GM18873 (cell line): ENCODE data around the gene TLCD3B.
"Not testable (repeated sequence)": the region's sequence is repeated elsewhere in the genome, so short reads cannot be mapped to it uniquely, and the experiment has no call there.

Experiments used
- ATAC-seq: cut with Tn5 transposase; IDR thresholded peaks from one replicate; pipeline ENCODE4 v1.9.1; 2021; ENCODE audit warnings: mild to moderate bottlenecking, moderate library complexity, moderate number of reproducible peaks; ENCODE audit not compliant: unreplicated experiment, low FRiP score

Gene TLCD3B

DNA sequence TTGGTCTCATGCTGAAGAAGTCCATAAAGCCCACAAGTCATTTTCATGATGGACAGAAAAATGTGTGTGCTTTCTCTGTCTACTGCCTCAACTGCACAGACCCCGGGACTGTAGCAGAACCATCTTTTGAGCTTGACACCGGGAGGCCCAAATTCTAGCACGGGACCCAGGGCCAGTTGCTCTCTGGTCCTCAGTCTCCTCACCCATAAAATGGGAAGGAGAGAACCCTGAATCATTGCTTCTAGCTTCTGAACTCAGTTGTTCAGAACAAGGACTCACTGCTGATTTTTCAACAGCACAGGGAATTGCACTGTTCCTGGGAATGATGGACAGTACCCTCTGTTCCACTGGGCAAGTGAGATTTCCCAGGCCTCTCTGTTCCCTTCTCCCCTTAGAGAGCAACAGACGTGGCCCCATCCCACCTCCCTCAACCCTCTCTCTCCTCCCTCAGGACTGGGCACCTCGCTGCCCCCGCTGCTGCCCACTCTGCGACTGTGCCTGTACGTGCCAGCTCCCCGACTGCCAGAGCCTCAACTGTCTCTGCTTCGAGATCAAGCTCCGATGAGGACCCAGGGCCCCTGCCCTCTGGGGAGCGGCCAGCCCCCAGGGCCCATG, 32.3 kb upstream of the TLCD3B start:
- ATAC-seq, result no peak

DNA sequence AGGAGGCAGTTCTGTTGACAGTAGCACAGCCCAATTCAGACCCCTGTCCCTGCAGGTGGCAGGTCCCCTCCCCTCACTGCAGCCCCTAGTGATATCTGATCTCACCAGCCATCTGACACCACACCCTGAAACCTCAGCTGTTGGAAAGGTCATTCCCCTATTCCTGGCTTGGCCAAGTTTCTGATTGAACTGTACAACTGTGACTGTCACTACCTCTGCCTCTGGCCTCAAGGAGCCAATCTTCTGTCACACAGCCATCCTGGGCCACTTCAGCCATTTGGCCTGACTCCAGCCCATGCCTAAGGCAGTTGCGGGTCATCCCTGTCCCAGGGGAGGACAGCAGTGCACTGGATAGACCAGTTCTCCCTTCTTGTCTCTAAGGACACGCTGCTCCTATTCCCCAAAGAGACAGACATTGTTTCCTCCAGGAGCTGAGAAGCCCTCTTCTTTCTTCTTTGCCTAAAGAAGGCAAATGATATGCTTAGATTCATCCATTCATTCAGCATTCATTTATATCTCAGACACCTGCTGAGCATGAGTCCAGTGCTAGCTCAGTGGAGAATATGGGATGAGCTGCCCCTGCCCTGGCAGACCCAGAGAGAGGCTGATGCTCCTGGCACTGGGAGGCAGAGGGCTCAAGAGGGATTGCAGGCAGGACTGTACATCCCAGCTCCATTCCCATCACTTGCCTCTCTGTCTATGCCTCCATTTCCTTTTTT, 29.9 kb upstream of the TLCD3B start:
- no peak for ATAC-seq

DNA sequence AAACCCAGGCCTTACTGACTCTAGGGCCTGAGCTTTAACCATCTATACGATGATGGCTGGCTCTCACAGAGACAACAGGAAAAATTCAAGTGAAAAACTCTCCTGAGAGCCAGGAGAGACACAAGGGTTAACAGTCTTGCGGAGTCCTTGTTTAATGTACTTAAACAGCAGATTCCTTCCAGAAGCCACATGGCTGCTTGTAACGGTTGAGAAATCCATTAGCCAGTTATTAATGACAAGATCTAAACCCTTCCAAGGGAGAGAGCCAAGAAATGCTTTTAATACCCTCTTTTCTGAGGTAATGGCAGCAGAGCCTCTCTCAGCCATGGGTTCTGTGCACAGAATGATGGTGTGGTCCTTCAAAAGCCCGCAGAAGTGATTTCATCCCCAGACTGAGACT, 29.3 kb upstream of the TLCD3B start:
- ATAC-seq, result no peak

DNA sequence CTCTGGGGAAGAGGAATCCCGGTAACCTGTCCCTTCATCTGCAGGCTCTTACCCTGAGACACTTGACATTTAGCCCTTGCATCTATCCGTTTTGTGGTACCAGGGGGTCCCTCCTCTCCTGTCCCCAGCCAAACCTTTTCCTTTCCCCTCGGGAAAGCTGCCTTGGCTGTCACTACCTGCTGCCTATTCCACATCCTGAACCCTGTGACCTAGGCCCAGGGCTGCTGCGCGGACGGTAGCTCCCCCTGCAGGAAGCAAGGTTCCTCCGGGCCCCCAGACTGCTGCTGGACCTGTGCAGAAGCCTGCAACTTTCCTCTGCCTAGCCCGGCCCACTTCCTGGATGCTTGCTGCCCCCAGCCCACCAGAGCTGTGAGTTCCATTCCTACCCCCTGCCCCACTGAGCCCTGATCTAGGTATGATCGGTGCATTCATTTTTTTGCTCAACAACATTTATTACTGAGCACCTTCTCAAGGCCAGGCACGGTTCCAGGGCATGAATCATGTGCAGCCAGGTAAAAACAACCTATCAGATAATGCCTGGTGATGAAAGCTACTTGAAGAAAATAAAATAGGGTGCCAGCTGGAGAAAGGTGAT, 24.0 kb upstream of the TLCD3B start:
- no peak for ATAC-seq

DNA sequence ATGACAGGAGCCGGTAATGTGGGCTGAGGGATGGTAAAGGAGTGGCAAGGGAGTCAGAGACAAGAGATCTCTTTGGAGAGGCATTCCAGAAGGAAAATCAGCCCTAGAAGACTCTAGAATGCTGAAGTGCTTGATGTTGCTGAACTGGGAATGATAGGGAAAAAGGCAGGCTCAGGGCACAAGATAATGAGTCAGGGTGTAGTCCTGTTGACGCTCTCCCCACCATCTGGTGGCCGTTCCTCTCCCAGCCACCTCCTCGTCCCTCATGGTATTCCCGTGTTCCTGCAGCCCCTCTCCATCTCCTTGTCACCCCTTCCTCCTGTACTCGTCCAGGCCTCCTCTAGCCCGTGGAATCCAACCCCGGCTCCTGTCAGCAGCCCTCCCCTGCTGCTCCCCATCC, 23.4 kb upstream of the TLCD3B start:
- no peak for ATAC-seq

DNA sequence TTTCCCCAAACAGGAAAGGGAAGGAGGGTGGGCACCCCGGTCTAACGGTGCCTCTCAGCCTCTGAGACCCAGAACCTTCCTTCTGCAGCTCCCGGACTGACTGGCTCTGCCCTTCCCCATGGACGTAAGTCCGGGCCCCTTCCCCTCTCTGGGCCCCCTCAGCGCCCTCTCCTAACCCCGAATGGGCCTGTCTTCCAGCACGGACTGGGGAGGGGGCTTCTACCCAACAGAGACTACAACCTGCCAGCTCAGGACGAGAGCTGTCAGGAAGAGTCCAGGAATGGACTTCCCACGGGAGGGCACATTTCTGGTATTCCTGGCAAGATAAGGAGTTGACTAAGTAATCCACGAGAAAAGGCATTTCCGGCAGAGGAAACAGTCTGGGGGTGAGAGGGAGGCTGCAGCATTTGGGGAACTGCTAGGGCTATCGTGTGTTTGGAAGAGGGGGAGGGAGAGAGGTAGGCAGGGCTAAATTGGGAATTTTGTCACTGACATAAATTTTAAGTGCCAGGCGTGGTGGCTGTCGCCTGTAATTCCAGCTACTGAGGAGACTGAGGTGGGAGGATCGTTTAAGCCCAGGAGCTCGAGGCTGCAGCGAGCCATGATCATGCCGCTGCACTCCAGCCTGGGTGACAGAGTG, 22.4 kb upstream of the TLCD3B start:
- no peak for ATAC-seq

DNA sequence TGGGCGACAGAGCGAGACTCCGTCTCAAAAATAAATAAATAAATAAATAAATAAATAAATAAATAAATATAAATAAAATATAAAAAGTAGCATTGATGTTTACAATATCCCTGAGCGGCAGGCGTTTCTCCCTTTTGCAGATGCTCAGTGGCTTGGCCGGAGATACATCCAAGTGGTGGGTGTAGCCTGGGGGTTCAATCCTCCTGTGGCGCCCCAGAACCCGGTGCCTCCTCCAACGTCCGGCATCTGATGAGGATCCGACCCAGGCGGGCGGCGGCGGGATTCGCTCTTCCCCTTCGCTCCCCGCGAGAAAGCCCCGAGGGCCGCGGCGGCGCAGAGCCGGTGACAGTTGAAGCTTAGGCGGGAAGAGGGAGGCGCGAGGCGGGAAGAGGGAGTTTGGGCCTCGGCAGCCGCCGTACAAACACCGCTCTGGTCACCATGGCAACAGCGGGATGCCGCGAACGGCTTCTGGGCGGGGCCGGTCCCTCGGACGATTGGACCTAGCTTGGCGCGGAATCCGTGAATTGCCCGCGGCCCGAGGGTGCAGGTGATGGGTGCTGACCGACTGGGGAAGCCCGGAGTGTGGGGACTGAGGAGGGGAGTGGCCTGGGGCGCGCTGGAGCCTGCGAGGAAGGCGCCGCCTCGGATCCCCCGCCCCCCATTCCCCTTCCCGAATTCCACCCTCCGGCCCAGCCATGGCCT, 21.8 kb upstream of the TLCD3B start:
- no peak for ATAC-seq

DNA sequence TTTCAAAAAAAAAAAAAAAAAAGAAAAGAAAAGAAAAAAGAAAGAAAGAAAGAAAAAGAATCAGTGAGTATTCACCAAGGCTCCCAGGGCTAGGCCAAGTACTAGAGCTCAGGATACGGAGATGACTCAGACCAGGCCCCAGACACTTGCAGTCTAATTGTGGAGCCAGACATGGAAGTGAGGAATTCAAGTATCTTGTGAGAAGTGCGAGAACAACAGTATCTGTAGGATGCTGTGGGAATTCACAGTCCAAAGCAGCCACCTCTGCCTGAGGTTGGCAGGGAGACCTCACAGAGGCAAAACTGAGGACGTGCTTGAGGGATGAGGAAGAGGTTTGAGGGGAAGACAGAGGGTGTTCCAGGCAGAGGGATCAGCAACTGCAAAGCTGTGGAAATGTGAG, 20.4 kb upstream of the TLCD3B start:
- no peak for ATAC-seq

DNA sequence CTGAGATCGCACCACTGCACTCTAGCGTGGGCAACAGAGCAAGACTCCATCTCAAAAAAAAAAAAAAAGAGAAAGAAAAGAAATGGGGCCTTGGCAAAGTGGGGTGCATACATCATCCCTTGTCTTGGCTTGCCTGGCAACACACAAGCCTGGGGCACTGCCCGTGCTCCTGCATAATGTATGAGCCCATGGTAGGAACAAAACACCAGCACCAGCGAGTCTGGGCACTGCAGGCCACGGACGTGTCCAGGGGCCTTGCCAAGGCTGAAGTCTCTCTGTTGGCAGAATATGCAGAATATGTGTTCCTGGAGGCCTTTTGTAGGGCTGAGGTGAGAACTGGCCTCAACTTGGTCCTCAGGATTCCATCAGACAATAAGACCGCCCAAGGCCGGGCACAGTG, 18.8 kb upstream of the TLCD3B start:
- no peak for ATAC-seq

DNA sequence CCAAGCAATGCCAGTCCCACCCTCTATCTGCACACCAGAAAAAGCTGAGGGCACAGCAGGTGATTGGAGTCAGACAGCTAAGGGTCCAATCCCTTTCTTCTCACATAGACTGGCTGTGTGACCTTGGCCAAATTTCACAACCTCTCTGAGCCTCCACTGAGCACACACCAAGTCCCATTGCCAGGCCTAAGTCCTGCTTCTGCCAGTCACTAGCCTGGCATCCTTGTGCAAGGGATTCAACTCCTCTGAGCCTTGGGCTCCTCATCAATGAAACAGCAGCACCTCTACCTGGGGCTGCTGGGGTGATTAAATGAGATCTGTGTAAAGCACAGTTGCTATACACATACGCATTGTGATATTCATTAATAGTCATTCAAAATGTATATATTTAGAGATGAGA, 15.5 kb upstream of the TLCD3B start:
- ATAC-seq, result no peak

DNA sequence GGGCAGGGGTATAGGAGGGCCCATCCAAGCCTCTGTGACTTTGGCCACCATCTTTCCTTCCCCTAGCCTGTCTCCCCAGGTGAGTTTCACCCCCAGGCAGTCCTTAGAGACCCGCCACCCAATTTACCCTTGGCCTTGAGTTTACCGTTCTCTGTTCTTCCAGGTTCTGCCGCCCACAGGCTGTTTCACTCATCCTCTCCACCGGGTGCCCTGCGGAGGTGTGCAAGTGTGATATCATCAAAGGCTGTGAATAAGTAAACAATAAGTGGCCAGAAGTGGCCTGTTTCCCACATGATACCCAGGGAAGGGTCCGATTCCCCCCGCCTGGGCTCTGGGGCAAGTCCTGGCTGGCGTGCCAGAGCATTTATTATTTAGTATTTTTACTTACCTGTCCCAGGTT, 15.1 kb upstream of the TLCD3B start:
- no peak for ATAC-seq

DNA sequence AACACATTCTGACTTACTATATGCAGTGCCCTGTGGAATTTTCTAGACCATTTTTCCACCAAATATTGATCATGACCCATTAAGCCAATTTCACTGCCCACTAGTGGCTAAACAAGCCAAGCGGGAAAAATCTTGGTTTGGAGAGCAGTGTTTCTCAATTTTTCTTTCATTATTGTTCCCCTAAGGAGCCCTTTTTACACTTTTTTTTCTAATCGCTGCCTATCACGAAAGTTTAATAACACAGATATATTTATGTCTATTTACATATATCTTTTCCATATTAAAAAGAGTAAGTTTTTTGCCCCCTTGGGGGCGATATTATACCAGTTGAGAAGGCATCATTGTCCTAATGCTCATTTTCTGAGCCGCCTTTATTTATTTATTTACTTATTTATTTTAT, 10.8 kb upstream of the TLCD3B start:
- no peak for ATAC-seq

DNA sequence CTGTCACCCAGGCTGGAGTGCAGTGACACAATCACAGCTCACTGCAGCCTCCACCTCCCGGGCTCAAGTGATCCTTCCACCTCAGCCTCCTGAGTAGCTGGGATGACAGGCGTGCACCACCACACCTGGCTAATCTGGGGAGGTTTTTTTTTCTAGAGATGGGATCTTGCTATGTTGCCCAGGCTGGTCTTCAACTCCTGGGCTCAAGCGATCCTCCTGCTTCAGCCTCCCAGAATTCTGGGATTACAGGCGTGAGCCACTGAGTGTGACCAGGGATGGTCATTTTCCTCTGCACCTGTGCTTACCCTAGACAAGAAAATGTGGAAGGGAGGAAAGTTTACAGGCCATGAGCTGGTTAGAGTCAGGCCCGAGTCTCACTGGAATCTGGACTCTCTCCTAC, 9.6 kb upstream of the TLCD3B start:
- not testable (repeated sequence) for ATAC-seq

DNA sequence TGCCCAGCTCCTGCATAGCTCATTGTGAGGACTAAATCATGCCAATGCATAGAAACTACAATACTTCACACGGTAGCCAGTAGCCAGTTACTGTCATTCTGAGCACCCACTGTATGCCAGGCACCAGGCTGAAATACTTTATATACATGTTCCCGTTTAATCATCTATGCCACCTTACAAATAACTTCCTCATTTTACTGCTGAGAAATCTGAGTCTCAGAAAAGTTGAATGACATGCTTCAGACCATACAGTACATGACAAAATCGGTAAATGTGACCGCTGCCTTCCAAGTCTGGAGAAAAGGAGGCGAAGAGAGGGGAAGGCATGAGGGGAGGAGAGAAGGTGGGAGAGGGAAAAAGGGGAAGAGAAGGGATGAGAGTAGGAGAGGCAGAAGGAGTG, 9.2 kb upstream of the TLCD3B start:
- no peak for ATAC-seq

DNA sequence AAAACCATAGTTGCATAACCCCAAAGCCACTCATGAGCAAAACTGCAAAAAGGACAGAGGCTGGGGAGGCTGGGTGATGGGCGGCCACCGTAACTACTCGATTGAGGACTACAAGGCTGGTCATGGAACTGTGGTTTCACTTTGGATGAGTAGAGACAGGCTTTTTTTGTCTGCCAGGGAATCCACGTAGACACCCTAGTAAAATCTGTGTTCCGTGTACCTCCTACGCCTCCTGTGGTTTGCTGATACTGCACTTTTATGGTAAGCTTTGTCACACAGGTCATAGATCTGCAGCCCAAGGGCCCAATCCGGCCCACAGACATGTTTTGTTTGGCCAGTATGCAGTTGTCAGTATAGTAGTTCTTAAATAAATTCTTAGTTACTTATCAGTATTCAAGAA, 2.2 kb upstream of the TLCD3B start:
- ATAC-seq, result no peak

DNA sequence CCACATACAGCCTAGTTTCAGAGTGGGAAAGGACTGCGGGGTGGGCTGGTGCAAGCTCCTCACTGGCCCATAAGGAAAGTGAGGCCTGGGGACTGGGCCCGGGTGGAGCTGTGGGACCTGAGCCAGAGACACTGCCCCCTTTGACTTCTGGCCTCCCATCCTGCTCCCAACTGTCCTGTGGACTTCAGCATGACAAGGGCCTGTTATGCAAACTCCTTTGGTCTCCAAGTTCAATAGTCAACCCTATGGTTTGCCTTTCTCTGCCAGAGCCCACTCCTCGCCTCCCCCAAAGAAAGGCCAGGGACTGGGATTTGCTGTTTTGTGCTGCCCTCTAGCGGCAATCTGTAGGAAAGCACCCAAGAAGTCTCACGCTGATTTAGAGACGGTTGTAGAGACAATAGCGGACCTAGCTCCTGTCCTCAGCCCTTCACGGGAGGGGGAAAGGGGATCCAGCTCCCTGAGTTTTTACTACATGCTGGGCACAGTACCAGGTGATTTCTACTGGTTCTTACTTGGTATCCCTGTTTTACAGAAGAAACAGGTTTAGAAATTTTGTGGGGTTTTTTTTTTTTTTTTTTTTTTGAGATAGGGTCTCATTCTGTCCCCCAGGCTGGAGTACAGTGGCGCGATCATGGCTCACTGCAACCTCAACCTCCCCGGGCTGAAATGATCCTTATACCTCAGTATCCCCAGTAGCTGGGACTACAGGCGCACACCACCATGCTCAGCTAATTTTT, 1.2 kb upstream of the TLCD3B start:
- no peak for ATAC-seq

DNA sequence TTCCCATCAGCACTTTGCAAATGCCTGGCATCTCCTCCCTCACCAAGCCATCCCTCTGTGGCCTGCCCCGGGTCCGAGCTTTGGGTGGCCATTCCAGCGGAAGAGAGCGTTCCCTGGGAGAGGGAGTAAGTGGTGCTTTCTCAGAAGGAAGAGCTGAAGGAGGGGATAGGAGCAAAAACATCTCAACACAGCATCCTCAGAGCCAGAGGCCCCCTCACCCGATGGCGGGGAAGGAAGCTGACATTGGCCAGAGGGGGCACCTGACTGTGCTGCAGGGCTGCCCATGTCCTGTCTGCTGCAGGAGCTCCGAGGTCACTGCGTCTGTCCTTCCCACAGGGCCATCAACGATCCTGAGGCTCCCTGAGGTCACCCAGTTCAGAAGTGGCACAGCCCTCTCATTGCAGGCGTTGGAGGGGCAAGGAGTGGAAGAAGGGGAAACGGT, 427 bp upstream of the TLCD3B start:
- no peak for ATAC-seq

DNA sequence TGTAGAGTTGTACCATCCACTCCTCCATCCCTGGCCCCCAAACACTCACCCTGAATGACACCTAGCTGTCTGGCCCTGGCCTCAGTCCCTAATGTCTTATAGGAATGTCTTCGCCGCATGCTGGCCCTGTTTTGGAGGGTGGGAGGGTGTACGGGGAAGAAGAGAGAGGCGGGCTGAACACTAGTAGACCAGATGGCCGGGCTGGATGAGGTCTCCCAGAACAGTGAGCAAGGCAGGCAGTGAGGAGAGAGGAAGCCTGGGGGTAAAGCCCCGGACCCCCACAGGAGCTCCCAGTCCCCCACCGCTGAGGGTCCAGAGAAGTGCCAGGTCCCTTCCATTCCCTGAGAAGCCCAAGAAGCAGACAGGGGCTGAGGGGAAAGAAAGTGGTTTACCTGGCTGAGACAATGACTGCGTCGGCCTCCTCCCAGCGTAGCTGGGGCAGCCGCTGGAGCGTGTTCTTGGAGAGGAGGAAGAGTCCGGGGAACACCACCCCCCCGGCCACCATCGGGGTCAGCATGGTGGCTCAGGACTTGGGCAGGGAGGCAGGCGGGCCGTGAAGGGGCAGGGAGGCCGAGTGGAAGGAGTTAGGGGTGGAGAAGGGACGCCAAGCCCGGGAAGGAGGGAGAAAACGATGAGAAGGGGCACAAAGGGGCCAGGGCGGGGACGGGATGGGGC, 923 bp downstream of the TLCD3B start:
- ATAC-seq, result no peak

DNA sequence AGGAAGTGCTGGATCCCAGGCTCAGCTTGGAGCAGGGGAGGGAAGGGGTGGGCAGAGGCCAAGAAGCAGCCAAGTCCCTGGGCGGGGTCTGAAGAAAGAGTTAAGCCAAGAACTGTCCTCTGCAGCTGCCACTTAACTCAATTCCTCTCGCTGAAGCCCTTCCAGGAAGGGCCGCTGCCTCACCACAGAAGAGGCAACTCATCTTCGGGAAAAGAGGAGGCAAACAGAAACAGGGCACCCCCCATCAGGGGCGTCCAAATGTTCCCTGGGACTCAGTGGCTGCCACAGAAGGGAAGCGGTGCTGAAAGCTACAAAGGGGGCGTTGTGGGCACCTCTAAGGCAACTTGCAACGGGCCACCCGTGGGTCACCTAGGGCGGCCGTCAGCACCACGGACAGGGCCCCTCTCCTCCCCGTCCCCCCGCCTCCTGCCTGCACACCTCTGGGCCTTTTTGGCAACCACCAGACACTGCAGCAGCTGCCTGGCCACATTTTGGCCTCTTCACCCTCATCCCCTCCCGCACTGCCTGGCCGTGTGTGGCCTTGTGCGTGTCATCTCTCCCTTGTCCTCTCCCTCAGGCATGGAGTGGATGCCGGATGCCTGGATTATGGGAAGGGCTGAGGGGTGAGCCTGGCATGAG, 2.5 kb downstream of the TLCD3B start:
- no peak for ATAC-seq
